OCI-M1 (cell line): Measurements from ENCODE around the gene CNKSR3.

Experiments used
- DNase-seq: peaks from one replicate; lab custom pipeline; 2025; lab: John Stamatoyannopoulos, UW

The CNKSR3 gene

GRCh38 chr6:154479351-154479769 is 31.1 kb downstream of the CNKSR3 start:
- DNase-seq, result no peak

- DNase-seq, result no peak
These were observed 31.8 kb downstream of the CNKSR3 start for GRCh38 chr6:154478701-154479060.

- DNase-seq, result no peak
These were observed 32.3 kb downstream of the CNKSR3 start for GRCh38 chr6:154478021-154478700.

- DNase-seq, result no peak
These were observed 34.0 kb downstream of the CNKSR3 start for GRCh38 chr6:154476494-154476893.

- DNase-seq, result no peak
These were observed 35.6 kb downstream of the CNKSR3 start for GRCh38 chr6:154474648-154475428.

GRCh38 chr6:154473324-154473723 is 37.2 kb downstream of the CNKSR3 start:
- DNase-seq, result no peak

GRCh38 chr6:154471609-154472362 is 38.7 kb downstream of the CNKSR3 start:
- no peak for DNase-seq

- DNase-seq, result no peak
These were observed 41.1 kb downstream of the CNKSR3 start for GRCh38 chr6:154469306-154469935.

- no peak for DNase-seq
These were observed 41.7 kb downstream of the CNKSR3 start for GRCh38 chr6:154468760-154469159.

GRCh38 chr6:154466971-154467679 is 43.4 kb downstream of the CNKSR3 start:
- no peak for DNase-seq

GRCh38 chr6:154466139-154466538 is 44.3 kb downstream of the CNKSR3 start:
- DNase-seq, result no peak

GRCh38 chr6:154463573-154464419 is 46.7 kb downstream of the CNKSR3 start:
- no peak for DNase-seq

GRCh38 chr6:154462425-154462824 is 48.1 kb downstream of the CNKSR3 start:
- no peak for DNase-seq

- no peak for DNase-seq
These were observed 49.1 kb downstream of the CNKSR3 start for GRCh38 chr6:154461348-154461747.

GRCh38 chr6:154460306-154461071 is 50.0 kb downstream of the CNKSR3 start:
- DNase-seq, result no peak

- no peak for DNase-seq
These were observed 51.0 kb downstream of the CNKSR3 start for GRCh38 chr6:154459513-154459912.

- peak; percentile 51 for DNase-seq
These were observed 51.7 kb downstream of the CNKSR3 start for GRCh38 chr6:154458565-154459470.

GRCh38 chr6:154457881-154458284 is 52.6 kb downstream of the CNKSR3 start:
- DNase-seq, result no peak
